ENCODE data around the gene SLC41A1.

Gene SLC41A1

GRCh38 chr1:205787287-205787916 is 25.6 kb downstream of the SLC41A1 start:
- no peak for DNase-seq (ENCODE audit: low read depth in 2 of 2)

- DNase-seq (ENCODE audit: low read depth in 2 of 2) = no peak
These were observed 26.4 kb downstream of the SLC41A1 start for GRCh38 chr1:205786601-205787000.

GRCh38 chr1:205785446-205785845 is 27.6 kb downstream of the SLC41A1 start:
- DNase-seq (ENCODE audit: low read depth in 2 of 2) = no peak

GRCh38 chr1:205783904-205784303 is 29.1 kb downstream of the SLC41A1 start:
- DNase-seq (ENCODE audit: low read depth in 2 of 2) = no peak

- DNase-seq (ENCODE audit: low read depth in 2 of 2) = no peak
These were observed 29.6 kb downstream of the SLC41A1 start for GRCh38 chr1:205783433-205783795.

- DNase-seq (ENCODE audit: low read depth in 2 of 2) = no peak
These were observed 30.2 kb downstream of the SLC41A1 start for GRCh38 chr1:205782627-205783432.

GRCh38 chr1:205780335-205780734 is 32.7 kb downstream of the SLC41A1 start:
- DNase-seq (ENCODE audit: low read depth in 2 of 2) = no peak

GRCh38 chr1:205777994-205778393 is 35.0 kb downstream of the SLC41A1 start:
- DNase-seq (ENCODE audit: low read depth in 2 of 2) = no peak

GRCh38 chr1:205775717-205776056 is 37.3 kb downstream of the SLC41A1 start:
- DNase-seq (ENCODE audit: low read depth in 2 of 2) = no peak

GRCh38 chr1:205775015-205775716 is 37.8 kb downstream of the SLC41A1 start, which contains the start of gene RAB29:
RAB29 (minus strand) TSS chr1:205775482; CDS start chr1:205774956, 526 bp downstream.
- peak; percentile 68 to 75 for DNase-seq (ENCODE audit: low read depth in 2 of 2)

GRCh38 chr1:205774198-205775014 is 38.6 kb downstream of the SLC41A1 start:
- DNase-seq (ENCODE audit: low read depth in 2 of 2) = peak in 1 of 2 experiments; percentile 38

- DNase-seq (ENCODE audit: low read depth in 2 of 2) = no peak
These were observed 40.4 kb downstream of the SLC41A1 start for GRCh38 chr1:205772607-205773032.

GRCh38 chr1:205770618-205771017 is 42.4 kb downstream of the SLC41A1 start:
- DNase-seq (ENCODE audit: low read depth in 2 of 2) = no peak

- no peak for DNase-seq (ENCODE audit: low read depth in 2 of 2)
These were observed 43.2 kb downstream of the SLC41A1 start for GRCh38 chr1:205769641-205770365.

- no peak for DNase-seq (ENCODE audit: low read depth in 2 of 2)
These were observed 45.8 kb downstream of the SLC41A1 start for GRCh38 chr1:205767248-205767647.

- DNase-seq (ENCODE audit: low read depth in 2 of 2) = no peak
These were observed 46.4 kb downstream of the SLC41A1 start for GRCh38 chr1:205766570-205766969.

- DNase-seq (ENCODE audit: low read depth in 2 of 2) = no peak
These were observed 47.0 kb downstream of the SLC41A1 start for GRCh38 chr1:205766038-205766437.

- no peak for DNase-seq (ENCODE audit: low read depth in 2 of 2)
These were observed 48.4 kb downstream of the SLC41A1 start for GRCh38 chr1:205764578-205764977.

- no peak for DNase-seq (ENCODE audit: low read depth in 2 of 2)
These were observed 49.0 kb downstream of the SLC41A1 start for GRCh38 chr1:205763980-205764379.

- DNase-seq (ENCODE audit: low read depth in 2 of 2) = no peak
These were observed 52.4 kb downstream of the SLC41A1 start for GRCh38 chr1:205760606-205761005.

- no peak for DNase-seq (ENCODE audit: low read depth in 2 of 2)
These were observed 56.4 kb downstream of the SLC41A1 start for GRCh38 chr1:205756552-205756951.

Measured in stimulated activated CD4-positive, alpha-beta T cell treated with anti-CD3 and anti-CD28 coated beads, Interleukin-12 subunit alpha, Interleukin-12 subunit beta, amount 100 ng/mL, for 24 hours (primary cell).